ENCODE measurements around the gene TRMT6.

The TRMT6 gene

DNA sequence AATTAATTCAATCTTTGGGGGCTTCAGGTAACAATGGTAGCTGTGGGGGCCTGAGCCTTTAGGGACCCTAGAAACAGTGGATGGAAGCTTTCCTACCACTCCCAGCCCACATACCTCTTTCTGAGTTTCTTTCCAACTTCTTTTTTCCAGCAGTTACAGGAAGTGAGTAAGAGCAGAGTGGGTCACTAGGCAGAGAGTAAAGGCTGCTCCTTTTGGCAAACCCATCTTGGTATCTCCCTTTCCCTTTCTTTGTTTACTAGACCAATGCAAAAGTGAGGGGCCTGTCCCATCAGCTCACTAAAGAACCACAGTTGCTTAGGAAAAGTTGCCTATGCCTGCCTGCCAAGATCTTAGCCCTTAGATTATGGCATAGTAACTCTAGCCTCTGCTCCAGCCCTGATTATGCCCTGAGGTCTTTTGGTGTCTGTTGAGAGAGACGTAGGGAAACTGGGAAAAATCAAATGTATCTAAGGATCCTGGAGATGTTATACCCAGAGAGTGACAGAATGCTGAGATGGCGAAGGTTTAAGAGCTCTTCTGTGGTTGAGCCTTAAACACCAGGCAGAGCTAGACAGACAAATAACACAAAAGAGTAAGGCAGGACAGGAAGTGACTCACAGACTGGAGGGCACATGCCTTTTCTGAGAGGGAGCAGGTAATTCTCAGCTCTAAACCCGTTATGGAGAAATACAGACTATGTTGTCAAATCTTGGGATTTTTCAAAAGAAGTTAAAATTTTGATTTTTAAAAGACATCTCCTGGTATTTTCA is 31.3 kb downstream of the TRMT6 start:
- TF ChIP-seq EZH2 (IDR thresholded peaks at IDR 0.05; ENCODE audit: borderline replicate concordance, low read depth, low read length, severe bottlenecking) = no peak
- TF ChIP-seq, protein P1, sequence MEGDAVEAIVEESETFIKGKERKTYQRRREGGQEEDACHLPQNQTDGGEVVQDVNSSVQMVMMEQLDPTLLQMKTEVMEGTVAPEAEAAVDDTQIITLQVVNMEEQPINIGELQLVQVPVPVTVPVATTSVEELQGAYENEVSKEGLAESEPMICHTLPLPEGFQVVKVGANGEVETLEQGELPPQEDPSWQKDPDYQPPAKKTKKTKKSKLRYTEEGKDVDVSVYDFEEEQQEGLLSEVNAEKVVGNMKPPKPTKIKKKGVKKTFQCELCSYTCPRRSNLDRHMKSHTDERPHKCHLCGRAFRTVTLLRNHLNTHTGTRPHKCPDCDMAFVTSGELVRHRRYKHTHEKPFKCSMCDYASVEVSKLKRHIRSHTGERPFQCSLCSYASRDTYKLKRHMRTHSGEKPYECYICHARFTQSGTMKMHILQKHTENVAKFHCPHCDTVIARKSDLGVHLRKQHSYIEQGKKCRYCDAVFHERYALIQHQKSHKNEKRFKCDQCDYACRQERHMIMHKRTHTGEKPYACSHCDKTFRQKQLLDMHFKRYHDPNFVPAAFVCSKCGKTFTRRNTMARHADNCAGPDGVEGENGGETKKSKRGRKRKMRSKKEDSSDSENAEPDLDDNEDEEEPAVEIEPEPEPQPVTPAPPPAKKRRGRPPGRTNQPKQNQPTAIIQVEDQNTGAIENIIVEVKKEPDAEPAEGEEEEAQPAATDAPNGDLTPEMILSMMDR (IDR thresholded peaks at IDR 0.05; ENCODE audit: borderline replicate concordance, extremely low read depth, low read length, poor library complexity, severe bottlenecking) = no peak
- Histone ChIP-seq H3K9me3 (ENCODE audit: insufficient read depth, low read length, severe bottlenecking) (no peaks in the 10 kb centered on the region), H2AFZ (ENCODE audit: low read depth, low read length) (peak overlapping the region; percentile 43; the same call in 1 of the 2 replicates), H3K27me3 (ENCODE audit: insufficient read depth, low read length, poor library complexity) (peaks cover 12% of the 10 kb centered on the region), H3K36me3 (ENCODE audit: insufficient read depth, low read length) (no peaks in the 10 kb centered on the region), H3K4me3 (ENCODE audit: low read depth in 1 of 2, low read length in 2 of 2) (no peak overlapping the region), H3K4me2 (ENCODE audit: insufficient read depth, low read length) (no peak overlapping the region), H3K79me2 (ENCODE audit: insufficient read depth, low read length) (no peaks in the 10 kb centered on the region), H4K20me1 (ENCODE audit: insufficient read depth, low read length) (no peaks in the 10 kb centered on the region), H3K4me1 (ENCODE audit: insufficient read depth, low read length) (peaks cover 13% of the 10 kb centered on the region), H3K27ac (ENCODE audit: low read length) (no peak overlapping the region), H3K9ac (ENCODE audit: low read depth, low read length) (no peak overlapping the region)
- DNase-seq (peak; percentile 12), ATAC-seq (ENCODE audit: insufficient read depth, low read depth) (peak; percentile 94)

GRCh38 chr20:5914859-5915258 is 35.5 kb downstream of the TRMT6 start:
- DNase-seq (no peak), ATAC-seq (ENCODE audit: insufficient read depth, low read depth) (no peak)
- Histone ChIP-seq H3K27ac (ENCODE audit: low read length) (no peak overlapping the region), H3K4me2 (ENCODE audit: insufficient read depth, low read length) (no peak overlapping the region), H3K9ac (ENCODE audit: low read depth, low read length) (no peak overlapping the region), H3K79me2 (ENCODE audit: insufficient read depth, low read length) (no peaks in the 10 kb centered on the region), H3K27me3 (ENCODE audit: insufficient read depth, low read length, poor library complexity) (peaks cover 20% of the 10 kb centered on the region), H3K4me3 (ENCODE audit: low read depth in 1 of 2, low read length in 2 of 2) (no peak overlapping the region), H3K36me3 (ENCODE audit: insufficient read depth, low read length) (no peaks in the 10 kb centered on the region), H2AFZ (ENCODE audit: low read depth, low read length) (no peak overlapping the region), H4K20me1 (ENCODE audit: insufficient read depth, low read length) (peaks cover 3% of the 10 kb centered on the region; the same call in 1 of the 2 replicates), H3K4me1 (ENCODE audit: insufficient read depth, low read length) (peaks cover 12% of the 10 kb centered on the region), H3K9me3 (ENCODE audit: insufficient read depth, low read length, severe bottlenecking) (no peaks in the 10 kb centered on the region)
- no peak for TF ChIP-seq EZH2 (IDR thresholded peaks at IDR 0.05; ENCODE audit: borderline replicate concordance, low read depth, low read length, severe bottlenecking)
- TF ChIP-seq, protein P1 (IDR thresholded peaks at IDR 0.05; ENCODE audit: borderline replicate concordance, extremely low read depth, low read length, poor library complexity, severe bottlenecking) = no peak

DNA sequence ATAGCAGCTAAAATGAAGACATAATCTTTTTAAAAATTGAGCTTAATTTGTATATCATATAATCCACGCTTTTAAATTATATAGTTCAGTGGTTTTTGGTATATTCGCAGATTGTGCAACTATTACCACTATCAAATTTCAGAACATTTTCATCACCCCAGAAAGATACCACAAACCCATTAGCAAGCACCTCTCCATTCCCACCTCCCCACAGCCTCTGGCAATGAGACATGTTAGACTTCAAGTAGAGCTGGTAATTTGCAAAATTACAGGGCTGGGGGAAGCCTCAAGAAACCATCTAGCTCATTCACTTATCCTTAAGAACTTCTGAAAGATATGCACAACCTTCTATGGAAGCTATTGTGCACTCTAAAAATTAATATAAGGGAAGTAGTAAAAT is 37.2 kb downstream of the TRMT6 start:
- Histone ChIP-seq H3K4me2 (ENCODE audit: insufficient read depth, low read length) (no peak overlapping the region), H3K79me2 (ENCODE audit: insufficient read depth, low read length) (no peaks in the 10 kb centered on the region), H4K20me1 (ENCODE audit: insufficient read depth, low read length) (peaks cover 3% of the 10 kb centered on the region; the same call in 1 of the 2 replicates), H3K9ac (ENCODE audit: low read depth, low read length) (no peak overlapping the region), H3K4me1 (ENCODE audit: insufficient read depth, low read length) (no peaks in the 10 kb centered on the region), H3K4me3 (ENCODE audit: low read depth in 1 of 2, low read length in 2 of 2) (no peak overlapping the region), H3K36me3 (ENCODE audit: insufficient read depth, low read length) (no peaks in the 10 kb centered on the region), H3K27me3 (ENCODE audit: insufficient read depth, low read length, poor library complexity) (peaks cover 20% of the 10 kb centered on the region), H3K9me3 (ENCODE audit: insufficient read depth, low read length, severe bottlenecking) (no peaks in the 10 kb centered on the region), H3K27ac (ENCODE audit: low read length) (no peak overlapping the region), H2AFZ (ENCODE audit: low read depth, low read length) (no peak overlapping the region)
- TF ChIP-seq, protein P1 (IDR thresholded peaks at IDR 0.05; ENCODE audit: borderline replicate concordance, extremely low read depth, low read length, poor library complexity, severe bottlenecking) = no peak
- no peak for TF ChIP-seq EZH2 (IDR thresholded peaks at IDR 0.05; ENCODE audit: borderline replicate concordance, low read depth, low read length, severe bottlenecking)
- no peak for ATAC-seq (ENCODE audit: insufficient read depth, low read depth)
- no peak for DNase-seq
